OCI-LY7 (cell line): Measurements from ENCODE around the gene ST6GAL1.

Experiments
- EZH2phosphoT487 ChIP-seq: fragments of 200-600 bp; sonication (generic); IDR thresholded peaks from 2 replicates; pipeline ENCODE4 v1.6.1; 2018; ENCODE audit warnings: low read depth, borderline replicate concordance, mild to moderate bottlenecking, mixed run types, antibody characterized with exemption, low read length, moderate library complexity, mixed read lengths
- TF ChIP-seq, protein P1 (sequence below): fragments of 200-600 bp; sonication (generic); conservative IDR thresholded peaks from 2 replicates; pipeline ENCODE4 v1.5.1; 2014; ENCODE audit warnings: mild to moderate bottlenecking, antibody characterized with exemption, low read length, moderate library complexity, mixed read lengths

DNA sequence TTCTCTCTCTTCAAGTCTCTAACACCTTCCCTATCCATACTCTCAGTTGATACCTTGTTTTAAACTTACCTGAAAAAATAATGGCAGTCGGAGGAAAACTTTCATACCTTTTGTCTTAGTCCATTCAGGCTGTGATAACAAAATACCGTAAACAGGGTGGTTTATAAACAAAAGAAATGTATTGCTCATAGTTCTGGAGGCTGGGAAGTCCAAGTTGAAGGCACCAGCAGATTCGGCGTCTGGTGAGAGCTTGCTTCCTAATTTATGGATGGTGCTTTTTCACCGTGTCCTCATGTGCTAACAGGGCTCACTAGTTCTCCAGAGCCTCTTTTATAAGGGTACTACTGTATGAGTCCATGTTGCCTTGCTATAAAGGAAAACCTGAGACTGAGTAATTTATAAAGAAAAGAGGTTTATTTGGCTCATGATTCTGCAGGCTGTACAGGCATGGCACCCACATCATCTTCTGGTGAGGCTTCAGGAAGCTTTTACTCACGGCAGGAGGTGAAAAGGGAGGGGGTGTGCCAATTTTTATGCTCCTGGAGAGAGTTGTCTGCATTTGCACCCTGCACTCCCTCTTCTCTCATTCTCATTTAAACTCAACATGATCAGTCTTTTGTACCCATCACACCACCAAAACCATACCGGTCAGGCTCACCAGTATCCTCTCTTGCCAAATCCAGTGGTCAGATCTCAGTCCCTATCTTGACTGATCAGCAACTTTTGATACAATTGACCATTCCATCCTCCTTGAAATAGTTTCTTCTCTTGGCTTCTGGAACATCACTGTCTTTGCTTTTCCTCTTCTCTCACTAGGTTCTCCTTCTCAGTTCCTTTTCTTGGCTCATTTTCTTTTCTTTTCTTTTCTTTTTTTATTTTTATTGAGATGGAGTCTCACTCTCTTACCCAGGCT, 21.6 kb downstream of the ST6GAL1 start:
- TF ChIP-seq, protein P1, sequence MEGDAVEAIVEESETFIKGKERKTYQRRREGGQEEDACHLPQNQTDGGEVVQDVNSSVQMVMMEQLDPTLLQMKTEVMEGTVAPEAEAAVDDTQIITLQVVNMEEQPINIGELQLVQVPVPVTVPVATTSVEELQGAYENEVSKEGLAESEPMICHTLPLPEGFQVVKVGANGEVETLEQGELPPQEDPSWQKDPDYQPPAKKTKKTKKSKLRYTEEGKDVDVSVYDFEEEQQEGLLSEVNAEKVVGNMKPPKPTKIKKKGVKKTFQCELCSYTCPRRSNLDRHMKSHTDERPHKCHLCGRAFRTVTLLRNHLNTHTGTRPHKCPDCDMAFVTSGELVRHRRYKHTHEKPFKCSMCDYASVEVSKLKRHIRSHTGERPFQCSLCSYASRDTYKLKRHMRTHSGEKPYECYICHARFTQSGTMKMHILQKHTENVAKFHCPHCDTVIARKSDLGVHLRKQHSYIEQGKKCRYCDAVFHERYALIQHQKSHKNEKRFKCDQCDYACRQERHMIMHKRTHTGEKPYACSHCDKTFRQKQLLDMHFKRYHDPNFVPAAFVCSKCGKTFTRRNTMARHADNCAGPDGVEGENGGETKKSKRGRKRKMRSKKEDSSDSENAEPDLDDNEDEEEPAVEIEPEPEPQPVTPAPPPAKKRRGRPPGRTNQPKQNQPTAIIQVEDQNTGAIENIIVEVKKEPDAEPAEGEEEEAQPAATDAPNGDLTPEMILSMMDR = no peak
- TF ChIP-seq EZH2phosphoT487 = no peak
